ENCODE results near the gene ZSCAN29.

Gene ZSCAN29

GRCh38 chr15:43382310-43382709, 11.5 kb upstream of the ZSCAN29 start:
- no peaks in the 10 kb centered on the region for H3K4me1 Mint-ChIP-seq (ENCODE audit: low read depth)
- H3K27ac Mint-ChIP-seq = no peak overlapping the region
- intact Hi-C loops (cut with micrococcal nuclease) = no loop called here
- H3K9me3 Mint-ChIP-seq = no peaks in the 10 kb centered on the region
- no peaks in the 10 kb centered on the region for H3K27me3 Mint-ChIP-seq
- peaks cover 84% of the 10 kb centered on the region for H3K36me3 Mint-ChIP-seq (ENCODE audit: low read depth)
- H3K4me3 Mint-ChIP-seq = no peak overlapping the region

GRCh38 chr15:43378601-43379000, 7.8 kb upstream of the ZSCAN29 start:
- H3K4me1 Mint-ChIP-seq (ENCODE audit: low read depth) = no peaks in the 10 kb centered on the region
- no peaks in the 10 kb centered on the region for H3K9me3 Mint-ChIP-seq
- H3K4me3 Mint-ChIP-seq = no peak overlapping the region
- no peaks in the 10 kb centered on the region for H3K27me3 Mint-ChIP-seq
- no peak overlapping the region for H3K27ac Mint-ChIP-seq
- peaks cover 59% of the 10 kb centered on the region for H3K36me3 Mint-ChIP-seq (ENCODE audit: low read depth)
- intact Hi-C loops (cut with micrococcal nuclease) = no loop called here

GRCh38 chr15:43376017-43376705, 5.3 kb upstream of the ZSCAN29 start:
- no peak overlapping the region for H3K27ac Mint-ChIP-seq
- no peak overlapping the region for H3K4me3 Mint-ChIP-seq
- H3K9me3 Mint-ChIP-seq = no peaks in the 10 kb centered on the region
- peaks cover 17% of the 10 kb centered on the region for H3K4me1 Mint-ChIP-seq (ENCODE audit: low read depth)
- H3K36me3 Mint-ChIP-seq (ENCODE audit: low read depth) = peaks cover 43% of the 10 kb centered on the region
- intact Hi-C loops (cut with micrococcal nuclease) = no loop called here
- no peaks in the 10 kb centered on the region for H3K27me3 Mint-ChIP-seq

GRCh38 chr15:43370310-43370974, 401 bp downstream of the ZSCAN29 start:
- Mint-ChIP-seq H3K4me1 (ENCODE audit: low read depth) (peaks cover 58% of the 10 kb centered on the region), H3K36me3 (ENCODE audit: low read depth) (peaks cover 57% of the 10 kb centered on the region)

GRCh38 chr15:43361313-43361903, 9.4 kb downstream of the ZSCAN29 start:
- Mint-ChIP-seq H3K4me1 (ENCODE audit: low read depth) (peaks cover 23% of the 10 kb centered on the region), H3K4me3 (no peak overlapping the region), H3K36me3 (ENCODE audit: low read depth) (peaks cover 88% of the 10 kb centered on the region), H3K9me3 (peaks cover 69% of the 10 kb centered on the region), H3K27me3 (no peaks in the 10 kb centered on the region), H3K27ac (no peak overlapping the region)
- intact Hi-C loops (cut with micrococcal nuclease) = no loop called here

More at GRCh38 chr15:43370310-43370974, 401 bp downstream of the ZSCAN29 start:
- Mint-ChIP-seq H3K27ac (peak overlapping the region; percentile 88), H3K4me3 (peak overlapping the region; percentile 94), H3K27me3 (no peaks in the 10 kb centered on the region), H3K9me3 (no peaks in the 10 kb centered on the region)
- intact Hi-C loops (cut with micrococcal nuclease) = loop anchor here (5.0 kb wide), 1 partner anchor 38 kb away; the partner anchor contains the start of gene LCMT2

GRCh38 chr15:43360821-43361220, 10.0 kb downstream of the ZSCAN29 start:
- Mint-ChIP-seq H3K36me3 (ENCODE audit: low read depth) (peaks cover 84% of the 10 kb centered on the region), H3K9me3 (peaks cover 69% of the 10 kb centered on the region), H3K27me3 (no peaks in the 10 kb centered on the region), H3K27ac (no peak overlapping the region), H3K4me3 (no peak overlapping the region), H3K4me1 (ENCODE audit: low read depth) (peaks cover 17% of the 10 kb centered on the region)
- intact Hi-C loops (cut with micrococcal nuclease) = no loop called here

GRCh38 chr15:43352693-43353382, 18.0 kb downstream of the ZSCAN29 start:
- no peaks in the 10 kb centered on the region for H3K27me3 Mint-ChIP-seq
- peaks cover 6% of the 10 kb centered on the region for H3K4me1 Mint-ChIP-seq (ENCODE audit: low read depth)
- intact Hi-C loops (cut with micrococcal nuclease) = no loop called here
- no peaks in the 10 kb centered on the region for H3K9me3 Mint-ChIP-seq
- H3K36me3 Mint-ChIP-seq (ENCODE audit: low read depth) = peaks cover 28% of the 10 kb centered on the region
- no peak overlapping the region for H3K27ac Mint-ChIP-seq
- no peak overlapping the region for H3K4me3 Mint-ChIP-seq

GRCh38 chr15:43347114-43347513, 23.7 kb downstream of the ZSCAN29 start:
- H3K4me1 Mint-ChIP-seq (ENCODE audit: low read depth) = no peaks in the 10 kb centered on the region
- H3K27ac Mint-ChIP-seq = no peak overlapping the region
- intact Hi-C loops (cut with micrococcal nuclease) = no loop called here
- no peak overlapping the region for H3K4me3 Mint-ChIP-seq
- H3K9me3 Mint-ChIP-seq = no peaks in the 10 kb centered on the region
- H3K27me3 Mint-ChIP-seq = no peaks in the 10 kb centered on the region
- H3K36me3 Mint-ChIP-seq (ENCODE audit: low read depth) = peaks cover 10% of the 10 kb centered on the region

GRCh38 chr15:43346305-43346704, 24.5 kb downstream of the ZSCAN29 start:
- Mint-ChIP-seq H3K27ac (no peak overlapping the region), H3K4me3 (no peak overlapping the region), H3K4me1 (ENCODE audit: low read depth) (no peaks in the 10 kb centered on the region), H3K9me3 (no peaks in the 10 kb centered on the region), H3K36me3 (ENCODE audit: low read depth) (peaks cover 8% of the 10 kb centered on the region), H3K27me3 (no peaks in the 10 kb centered on the region)
- intact Hi-C loops (cut with micrococcal nuclease) = no loop called here

- H3K36me3 Mint-ChIP-seq (ENCODE audit: low read depth) = peaks cover 8% of the 10 kb centered on the region
- intact Hi-C loops (cut with micrococcal nuclease) = loop anchor here (5.0 kb wide), 1 partner anchor 42 kb away; the partner anchor contains the start of genes TUBGCP4 and ZSCAN29
- no peaks in the 10 kb centered on the region for H3K9me3 Mint-ChIP-seq
- H3K27me3 Mint-ChIP-seq = peaks cover 3% of the 10 kb centered on the region
- peaks cover 10% of the 10 kb centered on the region for H3K4me1 Mint-ChIP-seq (ENCODE audit: low read depth)
- H3K27ac Mint-ChIP-seq = peak overlapping the region; percentile 90
- peak overlapping the region; percentile 87 for H3K4me3 Mint-ChIP-seq
Measured at GRCh38 chr15:43330780-43331087, 40.1 kb downstream of the ZSCAN29 start.

- Mint-ChIP-seq H3K4me3 (peak within 1 kb of the TSS; percentile 87), H3K27ac (peak within 1 kb of the TSS; percentile 90), H3K36me3 (ENCODE audit: low read depth) (peaks cover 8% of the 10 kb centered on the region), H3K9me3 (no peaks in the 10 kb centered on the region), H3K27me3 (peaks cover 3% of the 10 kb centered on the region), H3K4me1 (ENCODE audit: low read depth) (peaks cover 10% of the 10 kb centered on the region)
- intact Hi-C loops (cut with micrococcal nuclease) = loop anchor here (5.0 kb wide), 1 partner anchor 42 kb away; the partner anchor contains the start of genes TUBGCP4 and ZSCAN29
Measured at GRCh38 chr15:43329960-43330779, 40.7 kb downstream of the ZSCAN29 start, which contains the start of gene LCMT2. LCMT2 (minus strand) TSS chr15:43330573; CDS start chr15:43330489, 84 bp downstream.

GRCh38 chr15:43329217-43329959, 41.5 kb downstream of the ZSCAN29 start:
- peaks cover 8% of the 10 kb centered on the region for H3K36me3 Mint-ChIP-seq (ENCODE audit: low read depth)
- H3K4me3 Mint-ChIP-seq = peak overlapping the region; percentile 87
- H3K27me3 Mint-ChIP-seq = peaks cover 3% of the 10 kb centered on the region
- H3K27ac Mint-ChIP-seq = peak overlapping the region; percentile 90
- peaks cover 10% of the 10 kb centered on the region for H3K4me1 Mint-ChIP-seq (ENCODE audit: low read depth)
- intact Hi-C loops (cut with micrococcal nuclease) = no loop called here
- no peaks in the 10 kb centered on the region for H3K9me3 Mint-ChIP-seq
